Posterior vena cava (tissue), 2 donors: Measurements from ENCODE around the gene FAM107B. TPM values are rescaled to one million over a fixed set of nuclear protein-coding genes. Genes with fewer than 3 reads are reported as not detected.

Experiments
- DNase-seq: peaks from one replicate; pipeline ENCODE4 v3.0.0-alpha.2; 2020; ENCODE audit warnings: low spot score
- intact Hi-C, 2 donors: fragments of 100-400 bp; cut with DNase I; formaldehyde crosslinking; loops; one replicate each; pipeline versions ENCODE4 v1.14.1 to v1.14.2; 2022 to 2023
- total RNA-seq, 2 donors: library from RNA; stranded (reverse); fragmentation: NEBNext Ultra II Directional; extraction: Animal tissue kit (Norgen Biotek cat#: 25700); gene quantifications; one replicate each; pipeline ENCODE4 v1.2.1, GENCODE V29; 2021
- donor health status: DM: yes; HTN: yes; CAD: no.
- donor health status: DM: yes; HTN: yes; CAD: no.

Gene FAM107B
- total RNA-seq, 2 donors from 2014 or later, result 23.2 to 28.4 TPM

GRCh38 chr10:14508725-14509124, 266.0 kb downstream of the FAM107B start:
- intact Hi-C loops, result no loop called here
- peak; percentile 93 for DNase-seq

DNA sequence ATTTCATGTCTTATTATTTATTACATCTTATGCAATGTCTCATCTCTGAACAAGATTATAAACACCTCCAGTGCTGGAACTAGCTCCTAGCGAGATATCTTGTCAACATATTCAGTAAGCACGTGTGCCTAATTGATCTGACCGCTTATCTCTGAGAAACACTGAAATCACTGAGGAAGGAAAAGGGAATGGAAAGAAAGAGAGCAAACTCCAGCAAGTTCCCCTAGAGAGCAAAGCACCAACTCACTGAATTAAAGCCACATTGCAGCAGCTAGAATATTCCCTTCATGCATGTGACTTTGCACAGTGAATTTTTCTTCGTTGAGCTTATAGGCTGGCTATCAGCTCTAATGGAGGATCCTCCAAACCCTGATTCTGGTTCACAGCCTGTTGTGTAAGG, 266.9 kb downstream of the FAM107B start:
- intact Hi-C loops, result no loop called here
- DNase-seq, result no peak

- DNase-seq, result no peak
- intact Hi-C loops, result no loop called here
These were observed 267.5 kb downstream of the FAM107B start for GRCh38 chr10:14507176-14507575.

- intact Hi-C loops, result no loop called here
- no peak for DNase-seq
These were observed 272.3 kb downstream of the FAM107B start for GRCh38 chr10:14502431-14502830.

GRCh38 chr10:14500172-14500765, 274.4 kb downstream of the FAM107B start:
- intact Hi-C loops, result no loop called here

DNA sequence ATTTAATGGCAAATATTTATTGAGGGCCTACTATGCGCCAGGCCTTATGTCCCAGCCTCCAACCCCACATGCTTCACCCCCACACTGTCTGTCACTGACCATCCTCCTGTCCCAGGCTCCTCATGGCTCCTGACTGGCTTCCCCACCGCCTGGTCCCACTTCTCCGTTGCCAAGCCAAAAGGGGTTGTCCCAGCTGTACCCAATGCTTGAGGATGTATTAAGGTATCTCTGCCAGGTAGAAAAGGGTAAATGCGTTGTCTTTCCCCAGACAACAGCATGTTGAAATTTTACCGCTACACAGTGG, 275.1 kb downstream of the FAM107B start:
- no peak for DNase-seq
- intact Hi-C loops, result no loop called here

More at GRCh38 chr10:14500172-14500765, 274.4 kb downstream of the FAM107B start:
- no peak for DNase-seq

DNA sequence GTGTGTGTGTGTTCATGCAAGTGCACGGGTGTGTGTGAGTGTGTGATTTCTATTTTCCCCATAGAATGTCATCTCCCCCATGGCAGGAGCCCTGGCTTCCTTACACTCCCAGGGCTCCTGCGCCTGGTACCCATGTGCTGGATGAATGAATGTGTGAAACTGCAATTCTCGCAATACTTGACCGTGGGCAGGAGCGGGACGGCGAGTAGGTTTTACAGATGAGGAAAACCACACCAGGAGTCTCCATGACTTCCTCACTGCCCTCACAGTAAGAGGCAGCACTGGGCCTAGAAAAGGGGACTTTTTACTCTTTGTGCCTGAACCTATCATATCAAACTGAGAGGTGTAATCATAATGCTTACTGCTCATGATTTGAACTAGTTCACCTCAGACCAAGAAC, 276.4 kb downstream of the FAM107B start:
- no peak for DNase-seq
- intact Hi-C loops, result no loop called here

GRCh38 chr10:14491811-14492210, 282.9 kb downstream of the FAM107B start:
- no peak for DNase-seq
- intact Hi-C loops, result no loop called here

DNA sequence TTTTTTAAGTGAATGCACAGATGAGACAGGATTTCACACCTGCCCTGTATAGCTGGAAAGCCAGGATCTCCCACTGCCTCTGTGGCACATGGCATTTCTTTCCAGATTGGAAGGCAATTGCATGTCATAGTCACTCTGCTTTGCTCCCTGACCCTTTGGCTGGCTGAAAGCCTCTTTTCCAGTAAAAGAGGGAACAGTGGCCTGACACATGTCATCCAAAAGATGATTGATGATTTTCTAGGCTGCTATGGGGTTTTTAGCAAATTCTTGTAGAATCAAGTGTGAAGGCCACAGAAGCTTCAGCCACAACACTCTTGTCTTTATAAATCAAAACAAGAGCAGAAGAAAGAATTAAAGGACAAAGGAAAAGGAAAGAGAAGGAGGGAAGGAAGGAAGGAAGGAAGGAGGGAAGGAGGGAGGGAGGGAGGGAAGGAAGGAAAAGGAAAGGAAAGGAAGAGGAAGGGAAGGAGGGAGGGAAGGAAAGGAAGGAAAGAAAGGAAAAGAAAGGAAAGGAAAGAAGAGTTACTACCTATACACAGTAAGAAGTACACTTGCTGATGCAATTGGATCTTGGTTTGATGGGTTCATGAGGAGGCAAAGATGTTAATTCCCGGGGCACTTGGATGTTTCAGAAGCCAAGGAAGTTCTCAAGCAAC, 285.0 kb downstream of the FAM107B start:
- DNase-seq, result no peak
- intact Hi-C loops, result no loop called here

DNA sequence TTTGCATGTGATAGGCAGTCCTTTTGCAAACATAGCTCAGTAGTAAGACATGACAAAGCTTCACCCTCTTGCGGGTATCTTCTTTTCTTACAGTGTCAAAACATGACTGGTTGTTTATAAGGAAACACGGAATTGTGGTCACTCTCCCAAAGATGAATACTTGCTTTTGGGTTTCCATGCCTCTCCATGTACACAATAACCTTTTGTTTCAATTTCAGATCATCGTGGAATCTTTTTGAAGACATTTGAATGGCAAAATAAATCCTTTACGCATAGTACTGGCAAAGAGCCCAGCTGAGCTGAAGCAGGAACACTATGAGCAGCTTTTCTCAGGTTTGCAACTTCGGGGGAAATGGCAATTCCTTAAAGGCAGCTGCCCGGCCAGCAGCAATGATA, 287.2 kb downstream of the FAM107B start:
- DNase-seq, result no peak
- intact Hi-C loops, result no loop called here

DNA sequence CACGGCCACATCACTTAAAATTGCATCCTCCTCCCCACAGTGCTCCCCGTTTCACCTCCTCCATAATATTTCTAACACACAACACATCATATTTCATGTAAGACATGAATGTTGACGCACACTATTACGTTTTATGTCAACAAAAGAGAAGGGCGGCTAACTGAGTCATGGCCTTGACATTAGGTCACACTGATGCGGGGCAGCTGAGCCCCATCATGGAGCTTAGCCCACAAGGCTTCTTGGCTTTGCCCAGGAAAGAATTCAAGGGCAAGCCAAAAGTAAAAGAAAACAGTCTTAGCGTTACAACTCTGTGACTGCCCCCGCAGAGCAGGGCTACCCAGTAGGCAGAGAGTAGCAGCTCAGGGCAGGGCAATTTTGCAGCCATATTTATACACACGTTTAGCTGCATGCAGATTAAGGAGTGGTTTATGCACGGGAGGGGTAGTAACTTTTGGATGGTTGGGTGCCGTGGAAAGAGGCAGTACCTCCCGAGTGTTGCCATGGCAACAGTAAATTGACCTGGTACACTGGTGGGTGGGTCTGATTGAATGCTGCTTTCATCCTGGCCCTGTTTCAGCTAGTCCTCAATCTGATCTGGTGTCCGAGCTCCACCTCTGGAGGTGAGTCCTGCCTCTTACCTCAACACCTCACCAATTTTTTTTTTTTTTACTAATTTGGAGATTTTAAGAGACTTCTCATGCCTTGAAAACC, 287.8 kb downstream of the FAM107B start:
- intact Hi-C loops, result no loop called here
- no peak for DNase-seq

DNA sequence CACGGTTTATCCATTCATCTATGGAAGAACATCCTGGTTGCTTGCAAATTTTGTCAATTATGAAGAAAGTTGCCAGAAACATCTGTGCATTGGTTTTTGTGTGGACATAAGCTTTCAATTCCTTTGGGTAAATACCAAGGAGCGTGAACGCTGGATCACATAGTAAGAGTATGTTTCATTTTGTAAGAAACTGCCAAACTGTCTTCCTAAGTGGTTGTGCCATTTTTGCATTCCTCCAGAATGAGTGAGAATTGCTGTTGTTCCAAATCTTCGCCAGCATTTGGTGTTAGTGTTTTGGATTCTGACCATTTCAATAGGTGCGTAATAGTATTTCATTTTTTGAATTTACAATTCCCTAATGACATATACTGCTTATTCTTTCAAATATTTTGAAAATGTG, 288.7 kb downstream of the FAM107B start:
- intact Hi-C loops, result no loop called here
- DNase-seq, result no peak

DNA sequence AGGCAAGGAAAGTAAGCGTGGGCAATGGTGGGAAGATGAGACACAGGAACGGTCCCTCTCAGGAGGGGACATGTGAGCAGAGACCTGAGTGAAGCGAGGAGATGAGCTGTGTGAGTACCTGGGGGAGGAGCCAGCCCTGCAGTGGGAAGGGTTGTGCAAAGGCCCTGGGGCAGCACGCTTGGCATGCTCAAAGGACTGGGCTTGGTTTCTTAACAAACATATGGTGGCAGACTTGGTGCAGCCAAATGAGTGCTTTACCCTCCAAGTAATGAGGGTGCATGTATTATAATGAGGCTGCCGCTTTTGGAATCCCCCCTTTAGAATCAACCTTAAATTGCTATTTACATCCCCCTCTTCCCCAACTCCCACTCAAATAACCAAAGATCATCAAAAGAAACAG, 291.3 kb downstream of the FAM107B start:
- intact Hi-C loops, result no loop called here
- no peak for DNase-seq

- intact Hi-C loops, result no loop called here
- DNase-seq, result no peak
These were observed 292.9 kb downstream of the FAM107B start for GRCh38 chr10:14481752-14482151.

DNA sequence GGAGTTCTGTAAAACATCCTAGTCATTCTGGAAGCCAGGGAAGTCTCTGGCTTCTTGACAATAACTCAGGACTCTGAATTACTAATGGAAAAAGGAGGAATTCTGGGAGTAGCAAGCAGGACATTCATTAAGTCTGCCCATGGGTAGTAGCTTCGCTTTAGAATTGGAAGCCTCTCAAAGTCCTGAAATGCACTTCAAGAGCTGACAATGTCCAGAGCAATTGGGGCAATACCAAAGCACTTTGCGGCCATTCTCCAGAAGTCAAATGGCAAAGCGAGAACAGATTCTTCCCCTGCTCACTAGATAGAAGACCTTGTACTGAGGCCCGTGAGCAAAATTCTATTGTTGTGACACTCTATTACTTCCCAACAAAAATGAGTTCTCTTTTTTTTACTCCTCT, 293.7 kb downstream of the FAM107B start:
- no peak for DNase-seq
- intact Hi-C loops, result no loop called here

DNA sequence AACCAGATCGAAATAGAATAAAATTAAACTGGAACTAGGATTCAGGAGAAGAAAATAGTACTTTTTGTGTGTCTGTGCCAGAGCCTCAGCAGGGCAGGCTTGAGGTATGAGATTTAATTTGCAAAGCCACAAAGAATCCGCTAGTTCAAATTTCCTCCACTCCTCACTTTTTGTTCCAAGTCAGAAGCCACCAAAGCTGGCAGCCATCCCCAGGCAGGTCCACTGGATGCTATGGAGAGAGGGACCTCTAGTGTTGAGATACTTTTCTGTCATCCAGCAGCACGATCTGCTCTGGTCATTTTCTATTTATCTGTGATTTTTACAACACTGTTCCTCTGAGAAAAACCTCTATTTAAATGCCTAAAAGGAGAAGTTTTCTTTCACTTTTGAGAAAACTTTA, 296.1 kb downstream of the FAM107B start:
- peak; percentile 84 for DNase-seq
- intact Hi-C loops, result loop anchor here (2.0 to 5.0 kb wide), 2 partner anchors 281 to 284 kb away; no protein-coding TSS in a partner anchor

GRCh38 chr10:14478201-14478600, 296.5 kb downstream of the FAM107B start:
- DNase-seq, result no peak
- intact Hi-C loops, result loop anchor here (2.0 to 5.0 kb wide), 2 partner anchors 281 to 283 kb away; no protein-coding TSS in a partner anchor

DNA sequence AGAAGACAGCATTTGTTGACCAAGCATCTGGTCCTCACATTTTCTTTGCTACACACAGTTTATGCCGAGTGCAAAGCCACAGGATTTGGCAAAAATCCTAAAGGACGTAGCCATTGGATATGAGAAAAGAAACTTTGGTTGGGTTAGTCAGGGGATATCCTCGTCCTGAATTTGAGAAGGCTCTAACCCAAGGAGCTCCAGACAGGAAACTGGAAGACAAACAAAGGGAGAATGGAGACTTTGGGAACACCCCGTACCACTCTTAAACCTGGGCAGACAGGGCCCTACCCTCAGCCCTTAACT, 297.3 kb downstream of the FAM107B start:
- intact Hi-C loops, result loop anchor here in 1 of 2 donors (5.0 kb wide), 1 partner anchor 280 kb away; no protein-coding TSS in a partner anchor
- no peak for DNase-seq

DNA sequence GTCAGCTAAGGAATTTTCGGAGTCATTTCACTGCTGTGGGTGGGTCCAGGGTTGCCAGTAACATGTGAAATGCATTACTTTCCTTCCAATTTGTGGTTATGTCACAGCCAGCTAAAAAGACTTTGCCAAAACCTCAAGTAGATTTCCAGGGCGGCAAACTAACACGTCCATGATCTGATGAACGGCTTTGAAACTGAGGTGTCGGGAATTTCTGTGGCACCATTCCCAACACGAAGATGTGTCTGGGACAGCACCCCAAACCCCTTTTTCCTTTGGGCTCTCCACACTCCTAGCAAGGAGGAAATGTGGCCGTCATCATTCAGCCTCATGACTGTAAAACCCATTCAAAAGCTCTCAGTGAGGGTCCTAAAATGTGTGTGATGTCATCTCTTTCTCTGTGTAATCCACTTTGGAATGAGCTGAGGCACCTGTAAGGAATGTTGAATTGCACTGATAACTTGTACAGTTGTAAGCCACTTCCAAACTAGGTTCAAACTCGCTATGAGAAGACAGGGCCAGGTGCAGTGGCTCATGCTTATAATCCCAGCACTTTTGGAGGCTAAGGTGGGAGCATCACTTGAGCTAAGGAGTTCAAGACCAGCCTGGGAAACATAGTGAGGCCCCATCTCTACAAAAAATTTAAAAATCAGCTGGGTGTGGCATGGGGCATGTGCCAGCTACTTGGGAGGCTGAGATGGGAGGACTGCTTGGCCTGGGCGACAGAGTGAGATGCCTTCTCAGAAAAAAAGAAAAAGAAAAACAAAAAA, 297.9 kb downstream of the FAM107B start:
- DNase-seq, result no peak
- intact Hi-C loops, result loop anchor here in 1 of 2 donors (5.0 kb wide), 1 partner anchor 280 kb away; no protein-coding TSS in a partner anchor

- DNase-seq, result no peak
- intact Hi-C loops, result loop anchor here in 1 of 2 donors (5.0 kb wide), 1 partner anchor 279 kb away; no protein-coding TSS in a partner anchor
These were observed 298.7 kb downstream of the FAM107B start for GRCh38 chr10:14476006-14476405.
